Astrocyte (in vitro differentiated cells and primary cell): Measurements from ENCODE around the gene GPATCH8. TPM values are rescaled to one million over a fixed set of nuclear protein-coding genes. Genes with fewer than 3 reads are reported as not detected.
A peak's percentile ranks its signal among the peaks of the same experiment; 100 is the strongest.

Source experiments
- DNase-seq: peaks from one replicate; pipeline ENCODE4 v3.0.0-alpha.2; 2010; ENCODE audit warnings: low read depth
- FAIRE-seq: peaks from 2 replicates; lab custom pipeline; 2011; peaks lifted over from hg19 to GRCh38; lab: Jason Lieb, UNC
- H2AFZ ChIP-seq: 2 replicates; pipeline ENCODE4 v1.6.0; 2012; ENCODE audit warnings: low read depth, low read length, inconsistent platforms
- H3K27ac ChIP-seq: 2 replicates; pipeline ENCODE4 v1.5.1; 2011; ENCODE audit warnings: low read depth, low read length, inconsistent platforms
- H3K27me3 ChIP-seq: 2 replicates; pipeline ENCODE4 v1.6.0; 2011; ENCODE audit warnings: low read length, inconsistent platforms; ENCODE audit not compliant: insufficient read depth
- H3K36me3 ChIP-seq: 2 replicates; pipeline ENCODE4 v1.5.1; 2011; ENCODE audit warnings: low read length, inconsistent platforms; ENCODE audit not compliant: insufficient read depth
- H3K4me1 ChIP-seq: 2 replicates; pipeline ENCODE4 v1.5.1; 2011; ENCODE audit warnings: low read length, inconsistent platforms; ENCODE audit not compliant: insufficient read depth
- H3K4me2 ChIP-seq: 2 replicates; pipeline ENCODE4 v1.6.0; 2012; ENCODE audit warnings: low read length, inconsistent platforms
- H3K4me3 ChIP-seq: 2 replicates; pipeline ENCODE4 v1.5.1; 2011; ENCODE audit warnings: low read depth, mild to moderate bottlenecking, low read length, inconsistent platforms; ENCODE audit not compliant: insufficient read depth
- H3K79me2 ChIP-seq: 2 replicates; pipeline ENCODE4 v1.6.0; 2012; ENCODE audit warnings: mild to moderate bottlenecking, low read length, inconsistent platforms; ENCODE audit not compliant: insufficient read depth
- H3K9ac ChIP-seq: 2 replicates; pipeline ENCODE4 v1.6.0; 2012; ENCODE audit warnings: mild to moderate bottlenecking, low read length, inconsistent platforms
- H3K9me3 ChIP-seq: 2 replicates; pipeline ENCODE4 v1.5.1; 2012; ENCODE audit warnings: low read depth, mild to moderate bottlenecking, low read length, inconsistent platforms; ENCODE audit not compliant: insufficient read depth
- H4K20me1 ChIP-seq: 2 replicates; pipeline ENCODE4 v1.6.0; 2012; ENCODE audit warnings: low read length, inconsistent platforms; ENCODE audit not compliant: insufficient read depth
- H3K27ac Mint-ChIP-seq: one replicate; pipeline ENCODE4 v1.8.0; 2021; ENCODE audit warnings: mild to moderate bottlenecking, mixed read lengths; ENCODE audit not compliant: unreplicated experiment
- H3K27me3 Mint-ChIP-seq: one replicate; pipeline ENCODE4 v1.8.0; 2021; ENCODE audit warnings: low read depth, mixed read lengths; ENCODE audit not compliant: unreplicated experiment
- H3K36me3 Mint-ChIP-seq: one replicate; pipeline ENCODE4 v1.8.0; 2021; ENCODE audit warnings: low read depth, mixed read lengths; ENCODE audit not compliant: unreplicated experiment
- H3K4me1 Mint-ChIP-seq: one replicate; pipeline ENCODE4 v1.8.0; 2021; ENCODE audit warnings: low read depth, mixed read lengths; ENCODE audit not compliant: unreplicated experiment
- H3K4me3 Mint-ChIP-seq: one replicate; pipeline ENCODE4 v1.8.0; 2021; ENCODE audit warnings: mild to moderate bottlenecking, moderate library complexity, mixed read lengths; ENCODE audit not compliant: unreplicated experiment
- H3K9me3 Mint-ChIP-seq: one replicate; pipeline ENCODE4 v1.8.0; 2021; ENCODE audit warnings: mild to moderate bottlenecking, mixed read lengths; ENCODE audit not compliant: unreplicated experiment
- CTCF ChIP-seq: IDR thresholded peaks from 2 replicates; pipeline ENCODE4 v1.5.1; 2011; ENCODE audit warnings: low read depth, mild to moderate bottlenecking, inconsistent platforms, low read length, moderate library complexity; ENCODE audit not compliant: insufficient read depth
- EZH2 ChIP-seq: IDR thresholded peaks from 2 replicates; pipeline ENCODE4 v1.6.1; 2012; ENCODE audit warnings: mild to moderate bottlenecking, low read length, inconsistent platforms; ENCODE audit not compliant: insufficient read depth
- total RNA-seq: library from RNA; stranded (reverse); gene quantifications from 2 replicates; pipeline ENCODE4 v1.2.1, GENCODE V29; 2021

GPATCH8 gene
- total RNA-seq, 1 donor from 2014 or later = 43.3 TPM

GRCh38 chr17:44376779-44377178 lies 126.4 kb downstream of the GPATCH8 start:
- Mint-ChIP-seq H3K27ac (no peak overlapping the region), H3K27me3 (peaks cover 17% of the 10 kb centered on the region), H3K36me3 (no peaks in the 10 kb centered on the region), H3K9me3 (no peaks in the 10 kb centered on the region), H3K4me3 (no peak overlapping the region), H3K4me1 (no peaks in the 10 kb centered on the region)
- H3K9ac ChIP-seq = no peak overlapping the region
- DNase-seq = no peak
- peaks cover 7% of the 10 kb centered on the region for H3K27me3 ChIP-seq
- H4K20me1 ChIP-seq = no peaks in the 10 kb centered on the region
- no peaks in the 10 kb centered on the region for H3K4me1 ChIP-seq
- no peak for TF ChIP-seq CTCF
- TF ChIP-seq EZH2 = no peak
- no peak overlapping the region for H3K4me2 ChIP-seq
- H3K27ac ChIP-seq = no peak overlapping the region
- no peak for FAIRE-seq
- no peaks in the 10 kb centered on the region for H3K9me3 ChIP-seq
- no peak overlapping the region for H2AFZ ChIP-seq
- no peaks in the 10 kb centered on the region for H3K79me2 ChIP-seq
- H3K4me3 ChIP-seq = no peak overlapping the region
- no peaks in the 10 kb centered on the region for H3K36me3 ChIP-seq

- no peaks in the 10 kb centered on the region for H3K4me1 ChIP-seq
- H3K27me3 Mint-ChIP-seq = peaks cover 18% of the 10 kb centered on the region
- no peak overlapping the region for H3K4me2 ChIP-seq
- no peak for FAIRE-seq
- no peaks in the 10 kb centered on the region for H3K9me3 ChIP-seq
- no peak overlapping the region for H2AFZ ChIP-seq
- no peaks in the 10 kb centered on the region for H3K36me3 ChIP-seq
- no peak for DNase-seq
- H3K4me3 Mint-ChIP-seq = no peak overlapping the region
- no peaks in the 10 kb centered on the region for H4K20me1 ChIP-seq
- no peak overlapping the region for H3K27ac ChIP-seq
- TF ChIP-seq CTCF (peak; percentile 20), EZH2 (no peak)
- H3K79me2 ChIP-seq = no peaks in the 10 kb centered on the region
- no peak overlapping the region for H3K27ac Mint-ChIP-seq
- H3K4me1 Mint-ChIP-seq = no peaks in the 10 kb centered on the region
- H3K9ac ChIP-seq = no peak overlapping the region
- H3K27me3 ChIP-seq = peaks cover 6% of the 10 kb centered on the region
- no peak overlapping the region for H3K4me3 ChIP-seq
- no peaks in the 10 kb centered on the region for H3K36me3 Mint-ChIP-seq
- no peaks in the 10 kb centered on the region for H3K9me3 Mint-ChIP-seq
These were observed 127.1 kb downstream of the GPATCH8 start for GRCh38 chr17:44376124-44376523.

DNA sequence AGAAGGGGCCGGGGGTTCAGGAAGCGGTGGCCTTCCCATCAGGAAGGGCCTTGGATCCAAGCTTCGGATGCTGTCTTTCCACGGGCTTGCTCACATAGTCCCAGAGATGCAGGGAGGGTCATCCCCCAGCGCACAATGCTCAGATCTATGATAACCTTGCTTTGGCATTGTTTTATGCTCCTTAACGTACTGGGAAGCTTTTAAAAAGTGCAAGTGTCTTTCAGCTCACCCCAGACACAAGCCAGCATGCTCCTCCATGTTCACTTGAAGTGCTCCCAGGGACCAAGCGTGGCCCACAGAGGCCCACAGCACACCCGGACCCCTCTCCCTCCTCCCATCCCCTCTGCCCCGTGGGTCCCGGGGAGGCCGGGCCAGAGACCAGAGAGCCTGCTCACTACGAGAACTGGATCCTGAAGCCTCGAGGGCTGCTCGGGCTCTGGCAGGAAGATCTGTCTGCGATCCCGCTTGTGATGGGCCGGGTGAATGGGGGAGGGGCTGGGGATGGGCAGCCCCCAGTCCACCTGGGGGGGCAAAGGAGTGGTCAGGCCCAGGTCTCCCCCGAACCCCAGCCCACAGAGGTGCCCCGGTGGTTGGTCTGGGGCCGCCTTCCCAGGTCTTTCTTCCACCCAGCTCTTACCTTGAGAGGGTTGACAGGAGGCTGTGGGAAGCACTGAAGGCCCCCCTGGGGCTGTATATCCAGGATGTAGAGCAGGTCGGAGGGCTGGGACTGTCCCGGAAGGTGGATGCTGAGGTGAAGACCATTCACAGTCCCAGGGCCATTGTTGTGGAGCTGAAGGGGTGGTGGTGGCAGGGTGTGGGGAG lies 127.8 kb downstream of the GPATCH8 start:
- peaks cover 2% of the 10 kb centered on the region for H3K27me3 ChIP-seq
- FAIRE-seq = no peak
- no peak overlapping the region for H3K9ac ChIP-seq
- no peak for DNase-seq
- no peaks in the 10 kb centered on the region for H3K4me1 ChIP-seq
- no peak for TF ChIP-seq EZH2
- no peak for TF ChIP-seq CTCF
- H4K20me1 ChIP-seq = no peaks in the 10 kb centered on the region
- Mint-ChIP-seq H3K4me3 (no peak overlapping the region), H3K27me3 (peaks cover 18% of the 10 kb centered on the region), H3K36me3 (no peaks in the 10 kb centered on the region), H3K9me3 (no peaks in the 10 kb centered on the region), H3K4me1 (no peaks in the 10 kb centered on the region), H3K27ac (no peak overlapping the region)
- H3K36me3 ChIP-seq = no peaks in the 10 kb centered on the region
- no peak overlapping the region for H2AFZ ChIP-seq
- no peaks in the 10 kb centered on the region for H3K79me2 ChIP-seq
- no peak overlapping the region for H3K4me2 ChIP-seq
- H3K9me3 ChIP-seq = no peaks in the 10 kb centered on the region
- no peak overlapping the region for H3K4me3 ChIP-seq
- no peak overlapping the region for H3K27ac ChIP-seq
